NOMO-1 treated with DMSO at 0.1 percent for 48 hours (cell line): ENCODE data around the gene KRT39.

ENCODE experiments used
- DNase-seq: peaks from one replicate; lab custom pipeline; 2025; ENCODE audit not compliant: unreplicated experiment; lab: John Stamatoyannopoulos, UW

Gene KRT39

GRCh38 chr17:40942553-40942952, 24.2 kb downstream of the KRT39 start:
- DNase-seq, result no peak

GRCh38 chr17:40940266-40940665, 26.5 kb downstream of the KRT39 start:
- no peak for DNase-seq

- no peak for DNase-seq
Measured at GRCh38 chr17:40938981-40939380, 27.8 kb downstream of the KRT39 start.

- DNase-seq, result no peak
Measured at GRCh38 chr17:40937384-40937819, 29.3 kb downstream of the KRT39 start, which contains the start of gene KRT23. Gene KRT23, minus strand, starts transcription at chr17:40937646. Its CDS starts 1,043 bp downstream, at chr17:40936603.

DNA sequence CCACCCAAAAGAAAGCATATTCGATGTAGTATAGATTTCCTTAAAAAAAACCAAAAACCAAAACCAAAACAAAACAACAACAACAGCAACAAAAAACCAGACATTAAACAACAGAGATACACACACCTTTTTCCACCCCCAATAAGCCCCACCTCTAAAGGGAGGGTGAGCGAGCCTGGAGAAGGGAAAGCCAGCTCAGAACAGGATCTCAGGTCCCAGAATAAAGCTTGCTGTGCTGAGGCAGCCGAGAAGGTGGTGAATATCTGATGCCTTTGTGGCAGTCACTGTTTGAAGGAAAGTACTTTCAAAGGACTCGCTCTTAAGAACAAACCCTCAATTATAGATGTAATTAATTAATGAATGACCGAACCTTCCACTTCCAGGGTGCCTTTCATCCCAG, 29.8 kb downstream of the KRT39 start:
- no peak for DNase-seq

DNA sequence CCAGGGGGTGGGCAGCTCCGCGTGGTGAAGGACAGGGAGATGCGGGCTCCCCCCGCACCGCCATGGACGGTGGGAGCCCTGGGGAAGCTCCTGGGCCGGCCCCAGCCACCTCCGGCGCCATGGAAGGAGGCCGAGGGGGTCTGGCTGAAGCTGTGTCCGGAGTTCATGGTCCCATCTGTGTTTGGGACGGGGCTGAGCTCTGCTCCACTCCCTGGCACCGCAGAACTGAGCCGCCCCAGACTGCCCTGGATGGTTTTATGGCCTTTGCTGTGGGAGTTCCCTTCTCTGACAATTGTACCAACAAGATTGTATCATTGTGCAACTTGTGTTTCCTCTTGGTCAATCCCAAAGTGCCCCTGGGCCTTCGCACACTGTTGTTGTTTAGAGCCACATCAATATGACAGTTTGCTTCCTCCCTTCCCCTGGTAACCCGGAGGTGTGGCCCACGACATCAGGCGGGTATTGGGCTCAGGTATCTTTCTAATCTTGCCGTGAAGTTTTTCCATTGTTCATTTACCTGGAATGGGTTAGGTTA, 30.2 kb downstream of the KRT39 start:
- peak; percentile 74 for DNase-seq

GRCh38 chr17:40935624-40936023, 31.1 kb downstream of the KRT39 start:
- DNase-seq, result no peak

- no peak for DNase-seq
Measured at GRCh38 chr17:40932608-40933007, 34.1 kb downstream of the KRT39 start.

GRCh38 chr17:40931311-40931710, 35.4 kb downstream of the KRT39 start:
- no peak for DNase-seq

DNA sequence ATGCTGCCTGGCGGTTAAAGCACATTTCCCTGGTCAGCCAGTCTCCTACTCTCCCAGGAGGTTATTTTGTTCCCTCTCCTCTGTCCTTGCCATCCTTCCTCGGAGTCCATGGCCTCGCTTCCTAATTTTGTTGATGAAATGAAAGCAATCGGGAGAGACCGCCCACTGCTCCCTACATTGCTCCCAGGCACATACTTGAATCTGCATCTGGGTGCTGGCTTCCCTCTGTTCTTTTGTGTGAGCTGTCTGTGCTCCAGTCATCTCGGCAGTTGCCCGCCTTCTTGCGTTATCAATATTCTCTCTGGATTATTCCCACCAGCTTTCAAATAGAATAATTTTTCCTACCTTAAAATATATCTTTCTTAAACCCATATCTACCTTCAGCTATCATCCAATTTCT, 40.4 kb downstream of the KRT39 start:
- DNase-seq, result no peak

- peak; percentile 73 for DNase-seq
Measured at GRCh38 chr17:40922239-40922638, 44.5 kb downstream of the KRT39 start.

GRCh38 chr17:40921026-40921425, 45.7 kb downstream of the KRT39 start:
- DNase-seq, result no peak

- peak; percentile 25 for DNase-seq
Measured at GRCh38 chr17:40917116-40917515, 49.6 kb downstream of the KRT39 start.

DNA sequence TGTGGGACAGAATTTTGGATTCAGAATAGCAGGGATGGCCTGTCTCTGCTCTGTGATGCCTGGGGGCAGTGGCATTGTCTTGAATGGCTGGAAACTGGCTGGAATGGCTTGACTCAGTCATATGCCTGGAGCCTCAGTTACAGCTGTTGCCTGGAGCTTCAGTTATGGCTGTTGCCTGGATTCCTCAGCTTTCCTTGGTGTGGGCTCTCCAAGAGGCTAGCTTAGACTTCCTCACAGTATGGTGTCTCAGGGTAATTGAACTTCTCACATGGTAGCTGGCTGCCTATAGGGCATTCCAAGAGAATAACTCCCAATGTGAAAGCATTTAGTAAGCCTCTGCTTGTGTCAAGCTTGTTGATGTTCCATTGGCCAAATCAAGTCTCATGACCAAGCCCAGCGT, 50.4 kb downstream of the KRT39 start:
- DNase-seq, result no peak

- peak; percentile 93 for DNase-seq
Measured at GRCh38 chr17:40915721-40916256, 51.0 kb downstream of the KRT39 start.

GRCh38 chr17:40915199-40915661, 51.5 kb downstream of the KRT39 start:
- DNase-seq, result peak; percentile 73

DNA sequence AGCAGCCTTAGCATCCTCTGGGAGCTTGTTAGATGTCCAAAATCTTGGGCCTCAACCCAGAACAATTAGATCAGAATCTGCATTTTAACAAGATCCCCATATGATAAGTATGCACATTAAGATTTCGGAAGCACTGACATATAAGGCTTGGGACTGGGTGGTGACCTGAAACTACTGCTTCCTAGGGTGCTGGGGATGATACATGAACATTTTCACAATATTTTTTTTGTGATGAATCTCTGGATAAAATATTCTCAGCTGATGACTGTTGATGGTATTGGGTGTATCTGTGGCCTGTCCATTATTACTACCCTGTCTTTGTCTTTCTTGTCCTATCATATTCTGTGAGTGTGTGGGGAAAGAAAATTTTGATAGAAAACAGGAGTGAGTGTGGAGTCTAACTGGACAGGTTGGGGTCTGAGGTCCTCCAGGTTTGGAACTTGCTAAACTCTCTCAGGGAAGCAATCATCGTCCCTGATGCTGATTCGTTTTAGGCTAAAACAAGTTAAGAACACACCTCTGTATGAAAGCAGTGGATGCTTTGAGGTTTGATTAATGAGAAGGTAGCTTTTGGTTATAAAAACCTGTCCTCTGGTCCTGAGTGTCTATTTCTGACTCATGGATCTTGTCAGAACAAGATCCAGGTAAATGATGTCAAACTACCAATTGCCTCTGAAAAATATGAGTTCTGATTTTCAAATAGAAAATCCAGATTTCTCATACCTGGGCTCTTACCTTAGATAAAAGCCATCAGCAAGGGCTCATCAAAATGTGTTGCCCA, 52.5 kb downstream of the KRT39 start:
- DNase-seq, result no peak

- DNase-seq, result peak; percentile 66
Measured at GRCh38 chr17:40912486-40913210, 54.1 kb downstream of the KRT39 start.

- DNase-seq, result no peak
Measured at GRCh38 chr17:40910441-40910841, 56.3 kb downstream of the KRT39 start.

DNA sequence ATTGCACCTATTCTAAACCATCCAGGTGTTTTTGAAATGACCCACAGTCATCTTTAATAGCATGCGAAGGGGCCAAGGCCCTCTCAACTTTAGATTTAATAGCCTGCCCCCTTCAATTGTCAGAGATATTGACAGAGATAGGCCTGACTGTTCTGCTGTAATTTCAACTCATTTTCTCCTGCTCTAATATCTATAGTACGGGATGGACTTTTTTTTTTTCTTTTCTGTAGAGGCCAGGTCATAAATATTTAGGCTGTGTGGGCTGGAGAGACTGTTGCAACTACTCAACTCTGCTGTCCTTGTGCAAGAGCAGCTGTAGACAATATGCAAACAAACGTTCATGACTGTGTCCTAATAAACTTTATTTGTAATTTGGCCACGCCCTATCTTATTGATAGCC, 57.0 kb downstream of the KRT39 start:
- DNase-seq, result peak; percentile 70

GRCh38 chr17:40909351-40909750, 57.4 kb downstream of the KRT39 start:
- peak; percentile 72 for DNase-seq
